ENCODE results near the gene CAPN1.
"Not testable (repeated sequence)": the region's sequence is repeated elsewhere in the genome, so short reads cannot be mapped to it uniquely, and the experiment has no call there.

CAPN1 gene

GRCh38 chr11:65181569-65182257, at the start of gene CAPN1:
CAPN1 (plus strand) TSS chr11:65181928; CDS start chr11:65182702, 774 bp downstream.
- peak; percentile 58 to 97 for DNase-seq

- DNase-seq, result no peak
Measured at GRCh38 chr11:65132238-65132987, 49.3 kb upstream of the CAPN1 start.

GRCh38 chr11:65132988-65133700, 48.6 kb upstream of the CAPN1 start:
- no peak for DNase-seq

GRCh38 chr11:65133724-65134123, 48.0 kb upstream of the CAPN1 start:
- no peak for DNase-seq

GRCh38 chr11:65134240-65134951, 47.3 kb upstream of the CAPN1 start, which contains the start of gene SYVN1:
SYVN1 (minus strand) TSS chr11:65134519; CDS start chr11:65133601, 918 bp downstream.
- DNase-seq, result peak; percentile 88

- peak in 1 of 2 donors; percentile 89 for DNase-seq
Measured at GRCh38 chr11:65134952-65135632, 46.6 kb upstream of the CAPN1 start.

GRCh38 chr11:65135633-65136145, 46.0 kb upstream of the CAPN1 start:
- DNase-seq, result no peak

- no peak for DNase-seq
Measured at GRCh38 chr11:65136515-65137096, 45.1 kb upstream of the CAPN1 start.

- no peak for DNase-seq
Measured at GRCh38 chr11:65141896-65142494, 39.7 kb upstream of the CAPN1 start.

- DNase-seq, result no peak
Measured at GRCh38 chr11:65147352-65148075, 34.2 kb upstream of the CAPN1 start.

GRCh38 chr11:65148657-65149056, 33.1 kb upstream of the CAPN1 start:
- no peak for DNase-seq

- not testable (repeated sequence) for DNase-seq
Measured at GRCh38 chr11:65150131-65150508, 31.6 kb upstream of the CAPN1 start.

GRCh38 chr11:65150509-65151299, 31.0 kb upstream of the CAPN1 start:
- peak; percentile 64 to 99 for DNase-seq

GRCh38 chr11:65151331-65151899, 30.3 kb upstream of the CAPN1 start:
- peak in 1 of 2 donors; percentile 43 for DNase-seq

- peak in 1 of 2 donors; percentile 19 for DNase-seq
Measured at GRCh38 chr11:65152122-65152521, 29.6 kb upstream of the CAPN1 start.

GRCh38 chr11:65156256-65156655, 25.5 kb upstream of the CAPN1 start:
- DNase-seq, result no peak

- no peak for DNase-seq
Measured at GRCh38 chr11:65156926-65157325, 24.8 kb upstream of the CAPN1 start.

- no peak for DNase-seq
Measured at GRCh38 chr11:65157336-65157735, 24.4 kb upstream of the CAPN1 start.

GRCh38 chr11:65159012-65159411, 22.7 kb upstream of the CAPN1 start:
- no peak for DNase-seq
